ENCODE results near the gene ZBTB7B.

ZBTB7B gene

DNA sequence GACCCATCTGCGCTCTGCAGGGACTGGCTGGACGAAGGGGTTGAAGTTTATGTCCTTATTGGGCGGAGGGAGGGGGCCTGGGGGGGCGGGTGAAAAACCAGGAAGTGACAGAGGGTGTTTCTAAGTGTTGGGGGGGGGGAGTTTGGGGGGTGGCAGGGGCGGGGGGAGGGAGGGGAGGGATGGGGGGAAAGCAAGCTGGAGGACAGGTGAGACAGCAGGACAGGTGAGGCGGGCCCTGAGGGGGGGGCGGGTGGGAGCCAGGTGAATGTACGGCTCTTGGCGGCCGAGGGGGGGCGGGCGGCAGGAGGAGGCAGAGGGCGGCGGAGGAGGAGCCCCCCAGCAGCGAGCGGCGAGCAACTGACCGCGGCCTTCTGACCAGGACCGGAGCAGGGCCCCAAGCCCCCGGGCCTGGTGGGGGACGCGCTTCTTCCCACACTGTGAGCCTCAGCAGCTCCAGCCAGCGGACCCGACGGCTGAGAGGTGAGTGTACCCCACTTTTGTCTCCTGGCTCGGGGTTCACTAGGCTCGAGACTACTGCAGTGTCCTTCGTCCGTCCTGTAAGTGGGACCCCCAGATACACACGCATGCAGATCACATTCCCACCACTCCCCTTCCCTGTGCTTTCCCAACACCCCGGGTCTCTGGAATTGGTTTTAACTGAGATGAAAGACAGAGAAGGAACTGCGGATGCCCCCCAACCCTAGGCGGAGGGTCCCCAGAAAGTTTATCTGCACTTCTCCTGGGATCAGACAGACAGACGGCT is at the start of gene ZBTB7B:
ZBTB7B (plus strand) TSS at position 339 of the 763 bp plus-strand sequence. CDS start 11,859 bp downstream, outside the sequence.
- no peak for DNase-seq

DNA sequence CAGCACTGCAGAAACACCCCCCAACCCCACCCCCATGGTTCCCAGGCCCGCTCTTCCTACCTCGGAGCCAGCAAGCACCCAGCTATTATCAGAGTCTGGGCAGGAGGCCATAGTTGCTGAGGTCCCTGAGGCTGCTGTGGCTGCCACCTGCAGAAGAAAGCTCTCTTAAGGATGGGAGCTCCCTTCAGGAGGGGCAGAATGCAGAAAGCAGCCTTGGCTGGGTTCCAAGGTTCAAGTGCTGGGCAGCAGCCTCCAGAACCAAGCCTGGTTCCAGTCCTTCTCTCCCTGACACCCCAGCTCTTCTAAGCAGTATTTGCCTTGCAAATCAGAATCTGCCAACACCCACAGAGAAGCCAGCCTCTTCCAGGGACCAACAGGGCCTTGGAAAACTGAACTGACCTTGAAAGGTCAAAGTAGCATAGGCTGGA is 49.0 kb upstream of the ZBTB7B start:
- peak; percentile 98 for DNase-seq

DNA sequence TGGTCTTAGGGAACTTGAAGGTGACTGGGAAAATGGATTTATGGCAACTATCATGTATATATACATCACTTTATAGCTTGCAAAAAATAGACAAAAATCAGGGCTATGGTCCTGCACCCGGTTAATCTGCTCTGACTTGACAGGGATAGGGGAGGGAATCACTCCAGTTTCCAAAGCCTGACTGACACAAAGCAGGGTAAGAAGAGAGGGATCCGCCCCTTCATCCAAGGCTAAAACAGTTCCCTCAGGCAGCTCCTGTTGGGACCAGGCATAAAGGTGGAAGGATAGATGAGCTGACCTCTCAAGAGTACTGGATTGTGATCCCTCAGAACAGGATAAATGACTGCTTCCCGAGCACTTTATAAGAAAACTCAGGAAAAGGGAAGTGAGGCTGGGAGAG is 48.1 kb upstream of the ZBTB7B start:
- DNase-seq = no peak

DNA sequence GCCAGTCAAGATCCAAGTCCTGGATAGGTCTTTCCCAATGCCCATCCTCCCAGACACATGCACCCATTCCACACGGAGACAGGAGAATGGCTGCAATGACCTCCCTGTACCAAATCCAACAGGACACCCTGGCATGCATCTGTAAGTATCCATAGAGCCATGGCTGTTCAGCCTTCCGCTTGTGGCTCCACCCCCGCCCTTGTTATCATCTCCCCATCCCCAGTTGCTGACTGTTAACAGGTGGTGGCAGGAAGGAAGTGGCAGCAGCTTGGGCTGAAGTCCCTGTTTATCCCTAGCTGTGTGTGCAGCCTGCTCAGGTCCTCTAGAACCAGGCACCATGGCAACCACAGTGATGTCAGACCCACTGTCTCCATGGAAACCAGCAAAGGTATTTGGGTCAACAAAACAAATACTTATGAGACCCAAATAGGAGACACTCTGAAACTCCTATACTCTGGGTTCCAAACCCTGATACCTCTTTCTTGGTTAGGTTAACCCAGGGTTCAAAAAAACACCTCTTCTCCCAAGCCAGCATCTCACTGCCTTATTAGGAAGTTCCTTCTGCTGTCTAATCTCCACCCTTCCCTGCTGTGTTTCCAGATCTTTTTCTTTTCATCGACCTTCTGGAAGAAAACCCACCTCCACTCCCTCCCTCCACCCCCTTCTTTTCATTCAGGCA is 47.4 kb upstream of the ZBTB7B start:
- DNase-seq = no peak

DNA sequence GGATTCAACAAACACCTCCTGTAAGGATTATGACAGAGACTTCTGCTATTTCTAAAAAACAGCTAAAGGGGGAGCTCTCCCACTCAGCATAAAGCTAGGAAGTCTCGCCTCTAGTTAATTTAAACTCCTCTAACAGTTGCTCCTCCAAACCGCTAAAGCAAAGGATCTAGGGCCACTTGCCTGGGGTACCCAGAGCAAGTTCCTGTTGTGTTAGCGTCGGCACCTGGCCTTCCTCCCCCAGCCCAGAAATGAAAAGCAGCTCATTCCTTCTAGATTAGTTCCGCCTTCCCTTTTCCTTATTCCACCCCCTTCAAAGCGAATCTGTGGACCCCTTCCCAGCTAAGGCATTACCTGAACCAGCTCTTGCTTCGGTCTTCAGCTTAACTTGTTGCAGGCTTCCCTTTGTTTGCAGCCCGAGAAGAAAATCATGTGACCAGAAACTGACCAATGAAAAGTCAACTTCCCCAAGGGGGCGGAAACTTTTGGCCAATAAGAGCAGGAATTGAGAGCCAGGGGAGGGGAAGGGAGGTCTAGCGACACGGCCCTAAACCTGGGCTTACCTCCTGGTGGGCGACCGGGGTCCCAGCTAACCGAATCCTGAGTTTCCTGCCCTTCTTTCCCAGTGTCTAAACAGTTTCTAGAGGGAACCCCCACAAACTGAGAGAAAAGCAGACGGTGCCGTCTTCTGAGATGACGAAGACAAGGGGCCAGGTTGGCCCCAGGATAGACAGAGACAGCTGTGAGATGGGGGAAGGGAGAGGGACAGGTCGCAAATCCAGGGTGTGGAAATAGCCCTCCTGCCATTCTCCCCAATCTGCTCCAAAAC is 46.7 kb upstream of the ZBTB7B start, which contains the start of gene PBXIP1:
PBXIP1 (minus strand) TSS at position 382 of the 826 bp plus-strand sequence. CDS start 2,378 bp downstream, outside the sequence.
- peak; percentile 98 for DNase-seq

DNA sequence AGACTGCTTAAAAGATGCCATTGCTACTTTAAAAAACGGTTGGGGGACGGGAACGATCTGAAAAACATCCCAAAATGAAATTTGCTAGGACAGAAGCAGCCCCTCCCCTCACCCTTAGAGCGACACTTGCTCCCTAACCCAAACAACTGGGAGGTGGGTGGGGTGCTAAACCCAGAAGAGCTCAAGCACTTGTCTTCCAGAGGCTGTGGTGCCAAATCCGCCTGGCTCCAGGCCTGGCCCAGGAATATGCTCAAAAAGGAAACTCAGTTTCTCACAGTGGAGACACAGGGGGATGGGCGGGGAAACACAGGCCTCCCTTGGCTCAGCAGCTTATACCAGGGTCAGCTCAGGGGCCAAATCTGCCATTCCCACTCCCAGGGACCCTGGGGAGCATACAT is 46.1 kb upstream of the ZBTB7B start:
- DNase-seq = no peak

DNA sequence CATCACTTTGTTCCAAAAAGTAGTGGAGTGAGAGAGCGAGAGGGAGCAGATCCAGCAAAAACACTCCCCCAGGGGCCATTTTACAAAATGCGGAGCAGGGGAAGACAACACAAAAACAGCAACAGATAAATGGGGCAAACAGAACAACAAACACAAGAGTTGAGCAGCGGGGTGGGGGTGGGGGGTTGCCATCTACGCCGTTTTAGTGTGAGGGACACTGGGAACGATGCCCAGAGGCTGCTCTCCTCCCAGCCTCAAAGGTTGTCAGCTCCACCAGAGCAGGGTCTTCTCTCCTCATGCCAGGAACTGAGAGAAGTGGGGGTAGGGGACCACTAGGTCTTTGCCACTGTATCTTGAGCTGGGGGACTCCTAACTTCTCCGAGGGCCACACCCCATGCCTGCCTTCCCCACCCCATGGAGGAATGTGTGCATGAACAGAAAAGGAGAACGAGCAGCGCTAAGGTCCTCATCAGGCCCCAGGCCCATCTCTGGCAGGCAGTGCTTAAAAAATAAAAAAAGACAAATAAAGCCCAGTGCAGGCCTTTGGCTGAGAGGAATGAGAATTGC is 45.4 kb upstream of the ZBTB7B start:
- no peak for DNase-seq

DNA sequence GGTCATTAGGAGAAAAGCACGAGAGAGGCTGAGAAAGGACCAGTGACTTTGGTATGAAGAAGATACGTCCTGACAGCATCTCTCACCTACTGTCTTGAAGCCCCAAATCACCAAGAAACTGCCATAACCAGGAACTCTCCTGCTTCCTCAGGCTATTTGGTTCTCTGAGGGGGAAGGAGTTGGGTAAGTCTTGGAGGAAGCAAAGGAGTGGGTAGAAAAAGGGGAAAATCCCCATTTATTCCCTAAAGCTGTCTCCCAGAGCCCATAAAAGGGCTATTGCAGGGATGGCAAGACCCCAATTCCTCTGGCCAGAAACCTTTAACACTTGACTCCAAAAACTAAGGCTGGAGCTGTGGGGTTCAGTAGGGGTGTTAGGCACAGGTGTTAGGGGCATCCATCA is 44.6 kb upstream of the ZBTB7B start:
- no peak for DNase-seq

DNA sequence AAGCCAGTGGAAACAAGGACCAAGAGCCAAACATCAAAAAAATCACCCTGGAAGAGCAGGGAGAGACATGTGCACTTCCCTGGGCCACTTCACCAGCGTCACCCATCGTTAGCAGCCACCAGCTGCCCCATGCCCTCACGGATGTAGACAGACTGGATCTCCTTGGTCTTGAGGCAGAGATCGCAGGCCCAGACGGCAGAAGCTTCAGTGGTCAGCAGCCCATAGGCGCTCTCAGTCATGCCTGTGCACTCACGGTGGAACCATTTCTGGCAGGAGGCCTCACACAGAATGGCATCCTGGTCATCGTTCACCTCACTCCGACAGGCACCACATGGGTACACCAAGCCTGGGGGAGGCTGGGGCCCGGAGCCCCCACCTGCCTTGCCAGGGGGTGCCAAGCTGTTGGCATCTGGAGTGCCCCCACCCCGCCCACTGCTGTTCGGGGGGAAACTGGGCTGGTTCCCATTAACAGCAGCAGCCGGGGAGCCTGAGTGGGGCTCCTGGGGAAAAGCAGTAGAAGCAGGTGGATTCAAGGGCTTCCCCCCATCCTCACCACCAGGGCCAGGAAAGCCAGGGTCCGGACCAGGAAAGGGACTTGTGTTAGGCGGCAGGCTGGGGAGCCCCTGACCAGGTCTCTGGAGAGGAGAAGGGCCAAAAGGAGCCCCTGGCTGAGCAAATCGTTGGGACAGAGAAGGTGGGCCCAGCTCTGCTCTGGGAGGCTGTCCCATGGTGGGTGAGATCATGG is 43.7 kb upstream of the ZBTB7B start:
- no peak for DNase-seq

DNA sequence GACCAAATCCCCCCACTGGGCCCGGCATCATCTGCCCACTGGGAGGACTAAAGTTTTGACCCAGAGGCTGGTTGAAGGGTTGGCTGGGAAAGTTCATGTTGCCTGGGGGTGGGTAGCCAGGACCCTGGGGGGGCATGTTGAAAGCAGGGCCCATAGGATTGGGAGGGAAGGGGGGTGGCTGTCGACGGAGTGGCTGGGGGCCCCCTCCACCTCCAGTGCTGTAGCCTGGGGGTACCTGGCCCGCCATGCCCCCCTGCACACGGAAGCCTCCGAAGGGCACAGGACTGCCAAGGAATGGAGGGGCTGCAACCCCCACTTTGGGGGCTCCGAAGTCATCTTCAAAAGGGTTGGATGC is 43.2 kb upstream of the ZBTB7B start:
- no peak for DNase-seq

DNA sequence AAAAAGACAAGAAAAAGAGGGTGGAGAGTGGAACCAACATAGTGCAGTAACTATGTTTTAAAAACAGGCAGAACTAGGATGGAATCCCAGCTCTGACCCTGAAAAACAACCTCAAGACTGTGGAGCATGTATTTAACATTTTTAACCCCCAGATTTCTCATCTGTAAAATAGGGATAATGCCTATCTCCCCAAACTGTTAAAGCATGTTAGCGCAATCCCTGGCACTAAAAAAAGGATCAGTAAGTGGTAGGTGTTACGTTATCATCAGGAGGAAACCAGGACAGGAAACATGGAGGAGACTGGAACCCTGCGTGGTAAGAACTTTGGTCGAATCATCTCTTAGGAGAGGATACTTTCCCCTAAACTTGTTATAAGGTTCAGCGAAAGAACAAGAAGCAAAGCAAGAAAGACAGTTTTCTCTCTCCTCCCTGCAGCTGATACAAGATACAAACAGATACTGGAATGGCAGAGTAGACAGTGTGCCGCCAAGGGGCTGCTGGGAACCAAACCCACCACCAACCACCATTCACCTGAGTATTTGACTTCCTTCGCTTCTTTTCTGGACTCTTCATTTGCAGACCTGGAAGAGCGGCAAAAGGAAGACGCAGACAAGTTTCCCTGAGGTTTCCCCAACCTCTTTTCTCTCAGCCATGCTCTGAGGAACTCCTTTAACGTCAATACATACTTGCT is 42.0 kb upstream of the ZBTB7B start:
- no peak for DNase-seq

DNA sequence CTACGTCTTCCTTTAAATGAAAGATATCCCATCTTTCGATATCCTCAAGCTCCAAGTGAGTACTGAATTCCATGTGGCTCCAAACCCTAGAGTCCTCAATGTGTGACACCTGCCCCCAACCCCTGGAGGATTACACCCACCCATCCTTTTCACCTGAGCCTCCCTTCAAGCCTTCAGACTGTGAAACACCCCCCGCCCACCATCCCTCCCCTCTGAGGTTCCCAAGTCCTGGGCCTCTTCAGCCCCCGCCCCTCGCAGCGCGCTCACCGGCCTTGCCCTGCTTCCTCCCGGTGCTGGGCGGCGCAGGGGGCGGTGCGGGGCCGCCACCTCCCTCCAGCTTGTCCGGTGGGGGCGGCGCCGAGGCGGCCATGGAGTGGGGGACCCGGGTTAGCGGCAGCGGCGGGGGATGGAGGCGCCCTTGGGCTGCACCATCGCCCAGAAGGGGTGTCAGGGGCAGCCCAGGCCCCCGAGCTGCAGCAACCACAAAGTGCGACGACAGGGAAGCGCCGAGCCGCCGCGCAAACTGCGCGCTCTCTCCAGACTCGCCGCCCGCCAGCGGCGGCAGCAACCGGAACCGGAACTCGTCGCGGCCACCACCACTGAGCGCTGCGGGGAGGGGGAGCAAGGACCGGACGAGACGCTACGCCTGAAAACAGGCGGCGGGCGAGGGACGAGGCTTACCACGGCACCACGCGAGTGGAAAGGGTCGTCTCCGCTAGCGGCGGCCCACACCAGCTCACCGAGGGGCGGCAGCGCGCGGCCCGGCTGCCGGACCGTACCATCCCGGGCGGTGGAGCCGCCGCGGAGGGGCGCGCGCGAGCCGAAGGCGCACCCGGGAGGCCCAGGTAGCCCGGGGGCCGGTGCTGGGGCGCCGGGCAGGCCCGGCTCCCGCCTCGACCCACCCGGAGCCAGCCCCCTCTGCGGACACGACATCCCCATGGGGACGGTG is 41.1 kb upstream of the ZBTB7B start, which contains the start of gene PYGO2:
PYGO2 (minus strand) TSS at position 576 of the 949 bp plus-strand sequence; CDS start at position 370, 206 bp downstream.
- DNase-seq = peak; percentile 89

DNA sequence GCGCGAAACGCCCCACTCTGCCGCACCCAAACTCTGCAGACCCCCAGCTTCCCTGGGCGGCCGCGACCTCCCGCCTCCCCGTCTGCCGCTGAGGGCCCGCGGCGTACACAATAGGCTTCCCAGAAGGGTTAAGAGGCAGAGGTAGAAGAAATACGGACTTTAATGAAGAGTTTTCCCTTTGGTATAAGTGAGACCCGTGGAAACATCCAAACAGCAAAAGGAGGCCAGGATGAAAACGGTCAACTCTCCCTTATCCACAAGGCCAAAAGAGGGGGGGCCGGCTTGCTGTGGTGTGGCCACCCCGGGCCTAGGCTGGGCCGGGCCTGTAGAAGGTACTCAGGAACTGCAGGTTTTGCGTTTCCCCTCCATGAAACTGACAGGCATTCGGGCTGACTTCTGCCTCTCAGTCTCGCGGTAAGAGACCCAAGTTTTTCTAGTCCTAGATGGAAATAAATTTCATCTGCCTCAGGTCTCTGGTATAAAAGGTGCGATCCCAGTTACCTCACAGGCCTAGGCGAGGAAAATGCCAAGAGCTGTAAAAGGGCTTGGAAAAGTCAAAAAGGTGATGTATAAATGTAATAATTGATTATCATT is 40.3 kb upstream of the ZBTB7B start:
- no peak for DNase-seq

DNA sequence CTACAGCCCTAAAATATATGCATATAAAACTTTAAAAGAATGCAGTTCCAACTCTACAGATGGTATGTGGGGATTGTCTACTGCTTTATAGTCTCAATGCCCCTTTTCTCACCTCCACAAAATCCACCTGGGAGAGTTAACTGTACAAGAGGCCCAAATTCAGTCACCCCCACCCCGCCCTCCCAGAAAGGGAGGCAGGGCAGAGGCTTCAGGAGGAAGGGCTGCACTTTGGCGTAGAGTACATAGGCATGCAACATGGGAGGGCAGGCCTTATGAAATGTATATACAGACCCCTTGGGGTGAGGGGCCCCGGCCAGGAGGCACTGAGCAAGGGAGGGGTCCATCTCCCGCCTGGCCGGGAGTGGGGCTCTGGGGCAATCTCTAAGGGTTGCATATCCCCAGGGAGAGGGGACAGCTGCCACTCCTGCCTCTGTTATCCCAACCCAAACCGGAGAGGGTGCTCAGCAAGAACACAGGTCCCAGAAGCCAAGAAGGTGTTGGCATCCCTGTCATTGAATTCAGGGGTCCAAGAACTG is 39.7 kb upstream of the ZBTB7B start:
- no peak for DNase-seq

DNA sequence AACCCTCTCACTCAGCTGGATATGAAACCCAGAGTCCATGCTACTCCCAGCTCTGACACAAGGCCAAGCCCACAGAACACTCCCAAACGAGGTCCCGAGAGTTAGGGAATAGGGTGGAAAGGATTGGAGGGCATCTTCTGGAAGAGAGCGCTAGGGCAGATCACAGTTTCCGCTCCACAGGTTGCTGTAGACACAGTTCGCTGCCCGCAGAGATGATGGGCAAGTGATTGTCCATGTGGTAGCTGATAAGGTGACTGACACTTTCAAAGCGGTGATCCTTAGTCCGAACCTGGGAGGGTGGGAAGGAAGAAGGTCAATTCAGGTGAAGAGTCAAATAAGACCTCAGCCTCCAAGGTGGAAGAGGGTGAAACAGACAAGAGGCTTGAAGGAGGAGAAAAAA is 39.0 kb upstream of the ZBTB7B start:
- no peak for DNase-seq

DNA sequence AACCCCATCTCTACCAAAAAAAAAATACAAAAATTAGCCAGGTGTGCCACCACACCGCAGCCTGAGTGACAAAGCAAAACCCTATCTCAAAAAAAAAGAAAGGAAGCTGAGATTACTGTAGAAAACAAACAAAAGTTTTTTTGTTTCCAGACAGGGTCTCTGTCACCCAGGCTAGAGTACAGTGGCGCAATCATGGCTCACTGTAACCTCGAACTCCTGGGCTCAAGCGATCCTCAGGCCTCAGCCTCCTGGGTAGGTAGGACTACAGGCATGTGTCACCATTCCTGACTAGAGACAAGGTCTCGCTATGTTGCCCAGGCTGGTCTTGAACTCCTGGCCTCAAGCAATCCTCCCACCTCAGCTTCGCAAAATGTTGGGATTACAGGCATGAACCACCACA is 38.2 kb upstream of the ZBTB7B start:
- DNase-seq = no peak

DNA sequence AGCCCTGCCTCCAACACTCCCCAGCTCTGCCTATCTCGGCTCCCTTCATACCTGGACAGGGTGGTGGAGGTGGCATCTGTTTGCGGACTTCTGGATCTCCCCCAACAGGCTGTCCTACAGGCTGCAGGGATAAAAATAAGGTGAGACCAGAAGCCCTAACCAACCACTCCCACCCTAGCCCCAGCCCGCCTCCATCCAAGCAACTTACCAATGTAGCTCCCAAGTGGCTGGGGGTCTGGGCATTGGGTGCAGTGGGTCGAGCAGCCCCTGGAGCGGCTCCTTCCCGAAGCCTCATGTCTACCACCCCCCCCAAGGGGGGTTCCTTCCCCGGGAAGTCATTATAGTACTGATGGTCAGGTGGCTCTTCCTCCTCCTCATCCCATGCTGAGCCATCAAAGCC is 36.5 kb upstream of the ZBTB7B start:
- no peak for DNase-seq

DNA sequence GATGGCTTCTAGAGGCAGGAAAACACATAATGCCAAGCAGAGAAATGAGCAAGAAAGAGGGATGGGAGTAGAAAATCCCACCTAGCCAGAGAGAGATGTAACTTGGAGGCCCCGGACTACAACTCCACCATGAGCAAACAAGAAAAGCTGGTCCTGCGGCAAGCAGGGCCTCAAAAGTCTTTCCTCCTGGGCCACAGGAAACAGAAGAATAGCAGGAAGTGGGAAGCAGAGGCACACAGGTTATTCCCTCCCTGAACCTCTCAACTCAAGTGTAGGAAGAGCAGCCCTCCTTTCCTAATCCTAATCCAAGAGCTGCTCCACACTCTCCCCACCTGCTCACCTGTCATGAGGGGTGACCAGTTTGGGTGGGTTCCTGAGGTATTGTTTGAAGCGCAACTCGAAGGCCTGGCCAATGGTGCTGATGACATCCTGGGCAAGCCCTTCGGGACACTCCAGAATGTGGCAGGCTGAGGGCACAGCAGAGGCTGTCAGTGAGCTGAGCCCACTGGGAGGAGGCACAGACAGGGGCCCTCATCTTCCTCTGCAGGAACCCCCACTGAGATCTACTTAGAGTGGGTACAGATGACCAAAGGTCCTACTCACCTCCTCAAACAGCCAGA is 35.2 kb upstream of the ZBTB7B start:
- DNase-seq = no peak

DNA sequence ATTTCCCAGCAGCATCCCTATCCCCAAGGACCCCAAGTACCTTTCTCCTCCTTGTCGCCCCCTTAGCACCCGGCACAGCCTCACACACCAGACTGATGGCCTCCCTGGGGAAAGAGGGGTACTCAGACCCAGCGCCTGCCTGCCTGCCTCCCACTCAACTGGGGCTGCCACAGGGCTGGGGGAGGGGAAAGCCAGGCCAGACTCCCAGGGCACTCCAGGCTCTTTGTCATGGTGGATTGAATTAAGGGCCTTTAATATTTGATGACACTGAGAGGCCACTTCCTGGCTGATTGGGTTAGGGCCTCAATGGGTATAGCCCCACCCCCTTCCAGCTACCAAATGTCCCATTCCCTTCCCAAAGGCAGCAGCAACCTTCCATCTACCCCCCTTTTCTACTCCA is 33.9 kb upstream of the ZBTB7B start:
- DNase-seq = no peak
